ENCODE data around the gene LCN10. TPM values are rescaled to one million over a fixed set of nuclear protein-coding genes. Genes with fewer than 3 reads are reported as not detected.
A peak's percentile ranks its signal among the peaks of the same experiment; 100 is the strongest.

LCN10 gene
- total RNA-seq, 1 experiment from 2014 or later: 1.5 TPM

- no CpG with 5 or more reads among the region's 14 CpGs for WGBS (ENCODE audit: extremely low coverage, insufficient read length, low lambda C conversion rate)
- H3K23me2 ChIP-seq (ENCODE audit: insufficient read length, low read depth, low read length, poor library complexity, severe bottlenecking): no peaks in the 10 kb centered on the region
Observed at GRCh38 chr9:136693135-136693489, 49.6 kb downstream of the LCN10 start.

More at GRCh38 chr9:136693135-136693489, 49.6 kb downstream of the LCN10 start:
- Mint-ChIP-seq H3K27me3 (ENCODE audit: low read depth) (peaks cover 27% of the 10 kb centered on the region), H3K9me3 (no peaks in the 10 kb centered on the region; a peak in 1 of 5 replicates), H3K27ac (peak overlapping the region in 1 of 3 experiments; percentile 40; a peak in 2 of 7 replicates), H3K4me1 (peaks cover 4 to 28% of the 10 kb centered on the region in 2 experiments), H3K36me3 (ENCODE audit: insufficient read depth in 1 of 3, low read depth in 3 of 3) (no peaks in the 10 kb centered on the region), H3K4me3 (no peak overlapping the region)
- H3K4ac ChIP-seq (ENCODE audit: low read depth, low read length): no peak overlapping the region
- H4K8ac ChIP-seq (replicated peaks; ENCODE audit: insufficient read length, low read depth, low read length): no peak overlapping the region
- no peak overlapping the region for H3K4me2 ChIP-seq (ENCODE audit: insufficient read depth, insufficient read length, low read length)
- H2BK20ac ChIP-seq (ENCODE audit: low read depth, low read length, poor library complexity, severe bottlenecking): no peak overlapping the region
- no peak overlapping the region for H2AFZ ChIP-seq (ENCODE audit: low read length)
- no peak overlapping the region for H2BK15ac ChIP-seq (ENCODE audit: low read depth, low read length)
- no peak overlapping the region for H3K23ac ChIP-seq (ENCODE audit: insufficient read length, low read depth, low read length)
- H3K9me3 ChIP-seq (ENCODE audit: control insufficient read depth, low read depth, low read length): no peaks in the 10 kb centered on the region
- H3K27ac ChIP-seq (ENCODE audit: insufficient read length, low read depth, low read length): no peak overlapping the region
- H2AK5ac ChIP-seq (ENCODE audit: insufficient read length, low read length): no peak overlapping the region
- no peak overlapping the region for H4K5ac ChIP-seq (ENCODE audit: insufficient read length, low read depth, low read length)
- no peaks in the 10 kb centered on the region for H3K79me2 ChIP-seq (ENCODE audit: insufficient read depth, low read length)
- H3K14ac ChIP-seq (ENCODE audit: insufficient read depth, low read length): no peak overlapping the region
- H4K91ac ChIP-seq (ENCODE audit: insufficient read length, low read depth, low read length): no peak overlapping the region
- H3K4me1 ChIP-seq (ENCODE audit: insufficient read depth, low read length): no peaks in the 10 kb centered on the region
- H3K18ac ChIP-seq (ENCODE audit: insufficient read length, low read depth, low read length): no peak overlapping the region
- H2BK5ac ChIP-seq (ENCODE audit: insufficient read length, low read length): no peak overlapping the region
- no peak overlapping the region for H3K9ac ChIP-seq (ENCODE audit: extremely low read depth, insufficient read length, low read length)
- no peak for DNase-seq
- no peak for TF ChIP-seq CTCF (conservative IDR thresholded peaks at IDR 0.05)
- H3T11ph ChIP-seq (ENCODE audit: low read length): no peak overlapping the region
- H3K27me3 ChIP-seq (ENCODE audit: insufficient read depth, low read length): no peaks in the 10 kb centered on the region
- H2BK12ac ChIP-seq (ENCODE audit: insufficient read length, low read depth, low read length): no peak overlapping the region
- no peaks in the 10 kb centered on the region for H4K20me1 ChIP-seq (ENCODE audit: control insufficient read depth, insufficient read depth, insufficient read length)
- H3K79me1 ChIP-seq (ENCODE audit: insufficient read depth, low read depth, low read length, poor library complexity, severe bottlenecking): no peaks in the 10 kb centered on the region
- no peak overlapping the region for H2BK120ac ChIP-seq (ENCODE audit: low read depth, low read length, poor library complexity, severe bottlenecking)
- no peak overlapping the region for H3K56ac ChIP-seq (ENCODE audit: insufficient read length, low read depth, low read length)
